ENCODE results near the gene EXOC3L4. TPM values are rescaled to one million over a fixed set of nuclear protein-coding genes. Genes with fewer than 3 reads are reported as not detected.

Gene EXOC3L4
- polyA plus RNA-seq, 1 donor: 33.7 TPM

GRCh38 chr14:103158688-103159087 is 64.2 kb downstream of the EXOC3L4 start:
- no CpG with 5 or more reads among the region's 1 CpG for WGBS (ENCODE audit: insufficient coverage, low lambda C conversion rate)
- Histone ChIP-seq H3K27me3 (ENCODE audit: control insufficient read depth, insufficient read depth, low read length) (peaks cover 2% of the 10 kb centered on the region), H3K4me3 (ENCODE audit: low read length) (no peak overlapping the region), H3K9me3 (ENCODE audit: control insufficient read depth, low read depth, low read length) (no peaks in the 10 kb centered on the region), H3K27ac (ENCODE audit: low read length) (no peak overlapping the region), H3K36me3 (ENCODE audit: control insufficient read depth, insufficient read depth, low read length) (no peaks in the 10 kb centered on the region), H3K4me1 (ENCODE audit: control insufficient read depth, insufficient read depth, low read length) (no peaks in the 10 kb centered on the region)
- DNase-seq: no peak

Other genes with a start within 250 kb of the EXOC3L4 start
- 327 TPM for gene AMN, start 172.1 kb upstream of the EXOC3L4 start, polyA plus RNA-seq
- gene CDC42BPB, start 37.2 kb upstream of the EXOC3L4 start, polyA plus RNA-seq: 72.5 TPM
- not detected for gene LBHD2, start 10.5 kb upstream of the EXOC3L4 start, polyA plus RNA-seq
- gene TNFAIP2, start 28.7 kb downstream of the EXOC3L4 start, polyA plus RNA-seq: 21.0 TPM
- 197 TPM for gene EIF5, start 239.5 kb downstream of the EXOC3L4 start, polyA plus RNA-seq

Measured in large intestine (tissue), 3 donors.